ENCODE results near the gene PGD. TPM values are rescaled to one million over a fixed set of nuclear protein-coding genes. Genes with fewer than 3 reads are reported as not detected.
A peak's percentile ranks its signal among the peaks of the same experiment; 100 is the strongest.

The PGD gene
- total and polyA plus RNA-seq, 12 donors: 14.3 to 60.9 (median 31.2) TPM

DNA sequence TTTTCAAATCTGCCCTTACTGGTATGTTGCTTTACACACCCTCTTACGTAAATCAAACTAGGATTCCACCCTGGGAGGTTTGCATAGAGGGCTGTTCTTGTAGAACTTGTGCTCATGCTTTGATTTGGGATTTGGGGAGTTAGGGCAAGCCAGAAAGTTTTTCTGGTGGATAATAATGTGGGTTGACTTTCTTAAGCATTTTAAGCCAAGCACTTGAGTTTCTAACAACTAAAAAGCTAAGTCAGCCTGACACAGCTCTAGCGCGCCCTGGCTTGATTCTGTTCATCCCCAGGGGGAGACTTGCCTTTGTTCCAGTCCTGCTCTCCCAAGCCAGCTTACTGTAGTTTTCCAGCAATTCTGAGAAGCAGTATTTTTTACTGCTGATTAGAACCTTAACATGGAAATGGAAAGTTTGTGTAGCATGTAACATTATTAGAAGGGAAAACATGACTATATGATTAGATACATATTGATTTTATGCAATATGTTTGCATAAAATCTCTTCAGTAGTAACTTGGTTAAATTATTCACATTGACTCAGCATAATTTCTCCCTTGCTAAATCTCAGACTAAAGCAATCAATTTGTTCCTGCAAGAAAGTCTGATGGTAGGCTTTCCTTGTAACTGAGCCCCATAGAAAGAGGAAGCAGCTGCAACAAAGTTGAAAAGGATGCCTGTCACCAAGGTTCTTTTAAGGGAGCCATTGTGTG lies 11.0 kb upstream of the PGD start:
- Histone ChIP-seq H3K27me3 (no peaks in the 10 kb centered on the region), H3K27ac (peak overlapping the region in 9 of 10 donors; percentile 5 to 82 (median 59)), H3K9me3 (no peaks in the 10 kb centered on the region), H3K4me3 (peak overlapping the region in 4 of 10 donors; percentile 11 to 22 (median 14)), H3K4me1 (peaks cover 0 to 39% (median 14%) of the 10 kb centered on the region in 9 donors), H3K36me3 (peaks cover 0 to 3% (median 0%) of the 10 kb centered on the region in 9 donors)
- ATAC-seq: peak; percentile 61 to 92 (median 80)
- intact Hi-C loops (cut with DNase I): no loop called here
- WGBS, 2 donors: 42 to 57% methylated on average over 3 of the region's 3 CpGs
- DNase-seq: peak; percentile 30 to 51
- TF ChIP-seq, protein P1, sequence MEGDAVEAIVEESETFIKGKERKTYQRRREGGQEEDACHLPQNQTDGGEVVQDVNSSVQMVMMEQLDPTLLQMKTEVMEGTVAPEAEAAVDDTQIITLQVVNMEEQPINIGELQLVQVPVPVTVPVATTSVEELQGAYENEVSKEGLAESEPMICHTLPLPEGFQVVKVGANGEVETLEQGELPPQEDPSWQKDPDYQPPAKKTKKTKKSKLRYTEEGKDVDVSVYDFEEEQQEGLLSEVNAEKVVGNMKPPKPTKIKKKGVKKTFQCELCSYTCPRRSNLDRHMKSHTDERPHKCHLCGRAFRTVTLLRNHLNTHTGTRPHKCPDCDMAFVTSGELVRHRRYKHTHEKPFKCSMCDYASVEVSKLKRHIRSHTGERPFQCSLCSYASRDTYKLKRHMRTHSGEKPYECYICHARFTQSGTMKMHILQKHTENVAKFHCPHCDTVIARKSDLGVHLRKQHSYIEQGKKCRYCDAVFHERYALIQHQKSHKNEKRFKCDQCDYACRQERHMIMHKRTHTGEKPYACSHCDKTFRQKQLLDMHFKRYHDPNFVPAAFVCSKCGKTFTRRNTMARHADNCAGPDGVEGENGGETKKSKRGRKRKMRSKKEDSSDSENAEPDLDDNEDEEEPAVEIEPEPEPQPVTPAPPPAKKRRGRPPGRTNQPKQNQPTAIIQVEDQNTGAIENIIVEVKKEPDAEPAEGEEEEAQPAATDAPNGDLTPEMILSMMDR (IDR thresholded peaks at IDR 0.05): peak in 4 of 9 donors; percentile 6 to 18 (median 13)

DNA sequence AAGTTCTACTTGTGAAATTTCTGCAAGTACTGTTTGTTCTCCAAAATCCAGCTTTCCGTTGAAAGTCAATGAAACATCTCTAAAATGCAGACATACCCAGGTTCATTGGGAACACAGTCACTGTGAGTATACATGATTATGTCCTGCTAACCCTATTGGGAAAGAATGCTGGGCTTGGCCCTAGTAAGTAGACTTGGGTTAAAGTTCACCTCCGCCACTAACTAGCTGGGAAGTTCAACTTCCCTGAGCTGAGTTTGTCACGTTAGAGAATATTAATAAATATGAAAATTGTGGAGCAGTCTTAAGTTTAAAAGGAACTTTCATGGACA lies 10.5 kb upstream of the PGD start:
- H3K27ac ChIP-seq: peak overlapping the region in 6 of 10 donors; percentile 53 to 82 (median 61)
- H3K4me1 ChIP-seq: peaks cover 0 to 39% (median 14%) of the 10 kb centered on the region in 9 donors
- no peak for DNase-seq
- TF ChIP-seq, protein P1 (IDR thresholded peaks at IDR 0.05): no peak
- 69 to 71% methylated on average over 3 of the region's 3 CpGs for WGBS, 2 donors
- no peaks in the 10 kb centered on the region for H3K9me3 ChIP-seq
- intact Hi-C loops (cut with DNase I): no loop called here
- H3K4me3 ChIP-seq: peak overlapping the region in 2 of 10 donors; percentile 11 to 14
- ATAC-seq: peak in 2 of 8 donors; percentile 16 to 49
- H3K36me3 ChIP-seq: no peaks in the 10 kb centered on the region
- no peaks in the 10 kb centered on the region for H3K27me3 ChIP-seq

DNA sequence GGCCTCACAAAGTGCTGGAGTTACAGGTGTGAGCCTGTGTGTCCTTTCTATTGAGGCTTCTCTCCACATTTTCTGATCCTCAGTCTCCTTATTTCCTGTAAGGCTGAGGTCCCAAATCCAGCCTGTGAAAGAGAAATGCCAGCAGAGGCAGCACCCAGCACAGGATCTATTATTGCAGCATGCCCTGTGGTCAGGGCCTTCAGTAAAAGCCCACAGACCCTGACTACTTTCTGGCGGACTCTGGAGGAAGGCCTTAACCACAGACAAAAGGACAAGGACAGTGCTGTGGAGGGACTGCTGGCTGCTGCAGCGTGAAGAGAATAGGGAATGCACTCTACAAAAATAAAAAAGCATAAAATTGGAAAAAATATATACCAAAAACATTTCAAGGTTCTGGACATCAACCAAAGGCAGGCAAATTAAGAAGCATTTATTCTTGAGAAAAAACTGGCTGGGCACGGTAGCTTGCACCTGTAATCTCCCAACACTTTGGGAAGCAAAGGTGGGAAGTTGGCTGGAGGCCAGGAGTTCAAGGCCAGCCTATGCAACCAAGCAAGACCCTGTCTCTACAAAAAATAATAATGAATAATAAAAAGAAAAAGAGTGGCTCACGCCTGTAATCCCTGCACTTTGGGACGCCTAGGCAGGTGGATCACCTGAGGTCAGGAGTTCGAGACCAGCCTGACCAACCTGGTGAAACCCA lies 9.4 kb upstream of the PGD start:
- Histone ChIP-seq H3K36me3 (no peaks in the 10 kb centered on the region), H3K27ac (peak overlapping the region in 2 of 10 donors; percentile 23 to 82), H3K27me3 (no peaks in the 10 kb centered on the region), H3K4me3 (no peak overlapping the region), H3K4me1 (peaks cover 0 to 39% (median 14%) of the 10 kb centered on the region in 9 donors), H3K9me3 (peaks cover 0 to 7% (median 0%) of the 10 kb centered on the region in 11 donors)
- intact Hi-C loops (cut with DNase I): no loop called here
- ATAC-seq: no peak
- DNase-seq: no peak
- 93 to 95% methylated on average over 6 of the region's 6 CpGs for WGBS, 2 donors
- TF ChIP-seq, protein P1 (IDR thresholded peaks at IDR 0.05): no peak

DNA sequence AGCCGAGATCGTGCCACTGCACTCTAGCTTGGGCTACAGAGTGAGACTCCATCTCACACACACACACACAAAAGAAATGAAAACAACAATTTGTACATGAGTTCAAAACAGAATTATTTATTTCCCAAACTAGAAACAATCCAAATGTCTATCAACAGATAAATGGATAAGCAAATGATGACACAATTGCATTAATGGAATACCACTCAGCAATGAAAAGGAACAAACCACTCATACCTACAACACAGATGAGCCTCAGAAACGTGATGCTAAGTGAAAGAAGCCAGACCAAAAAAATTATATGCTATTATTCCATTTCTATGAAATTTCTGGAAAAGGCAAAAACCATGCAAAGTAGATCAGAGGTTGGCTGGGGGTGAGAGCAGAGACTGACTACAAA lies 2.0 kb upstream of the PGD start:
- Histone ChIP-seq H3K27ac (no peak overlapping the region), H3K36me3 (peaks cover 0 to 8% (median 0%) of the 10 kb centered on the region in 9 donors), H3K27me3 (no peaks in the 10 kb centered on the region), H3K9me3 (peaks cover 0 to 10% (median 0%) of the 10 kb centered on the region in 11 donors), H3K4me3 (no peak overlapping the region), H3K4me1 (peaks cover 3 to 28% (median 14%) of the 10 kb centered on the region in 9 donors)
- TF ChIP-seq, protein P1 (IDR thresholded peaks at IDR 0.05): no peak
- no peak for ATAC-seq
- intact Hi-C loops (cut with DNase I): no loop called here
- 92 to 96% methylated on average over 3 of the region's 3 CpGs for WGBS, 2 donors
- no peak for DNase-seq
